ENCODE data around the gene TRPC5OS.

The TRPC5OS gene

DNA sequence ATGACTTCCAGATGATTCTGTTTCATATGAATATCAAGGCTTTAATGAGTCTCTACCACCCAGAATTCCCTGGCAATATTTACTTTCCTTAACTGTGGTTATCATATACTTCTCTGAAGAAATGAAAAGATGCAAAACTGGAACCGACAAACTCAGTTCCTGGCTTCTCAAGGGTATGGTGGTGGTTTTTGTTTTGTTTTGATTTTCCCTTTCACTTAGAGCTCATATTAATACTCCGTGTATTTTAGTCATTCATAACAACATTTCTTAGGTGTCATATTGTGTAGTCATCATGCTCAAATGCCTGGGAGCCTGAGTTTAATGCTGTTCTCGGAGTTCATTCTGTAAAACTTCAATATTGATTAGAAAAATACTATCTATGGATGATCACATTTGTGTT lies 665 bp downstream of the TRPC5OS start:
- no peak for DNase-seq (ENCODE audit: low read depth)
- no peak for TF ChIP-seq MYC (IDR thresholded peaks at IDR 0.05; ENCODE audit: low read depth, low read length)
- TF ChIP-seq, protein P1, sequence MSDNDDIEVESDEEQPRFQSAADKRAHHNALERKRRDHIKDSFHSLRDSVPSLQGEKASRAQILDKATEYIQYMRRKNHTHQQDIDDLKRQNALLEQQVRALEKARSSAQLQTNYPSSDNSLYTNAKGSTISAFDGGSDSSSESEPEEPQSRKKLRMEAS (IDR thresholded peaks at IDR 0.05; ENCODE audit: low read depth, low read length): no peak
- no peak for TF ChIP-seq POLR2A (IDR thresholded peaks at IDR 0.05; ENCODE audit: extremely low read depth, insufficient read length)
- TF ChIP-seq, protein P2, sequence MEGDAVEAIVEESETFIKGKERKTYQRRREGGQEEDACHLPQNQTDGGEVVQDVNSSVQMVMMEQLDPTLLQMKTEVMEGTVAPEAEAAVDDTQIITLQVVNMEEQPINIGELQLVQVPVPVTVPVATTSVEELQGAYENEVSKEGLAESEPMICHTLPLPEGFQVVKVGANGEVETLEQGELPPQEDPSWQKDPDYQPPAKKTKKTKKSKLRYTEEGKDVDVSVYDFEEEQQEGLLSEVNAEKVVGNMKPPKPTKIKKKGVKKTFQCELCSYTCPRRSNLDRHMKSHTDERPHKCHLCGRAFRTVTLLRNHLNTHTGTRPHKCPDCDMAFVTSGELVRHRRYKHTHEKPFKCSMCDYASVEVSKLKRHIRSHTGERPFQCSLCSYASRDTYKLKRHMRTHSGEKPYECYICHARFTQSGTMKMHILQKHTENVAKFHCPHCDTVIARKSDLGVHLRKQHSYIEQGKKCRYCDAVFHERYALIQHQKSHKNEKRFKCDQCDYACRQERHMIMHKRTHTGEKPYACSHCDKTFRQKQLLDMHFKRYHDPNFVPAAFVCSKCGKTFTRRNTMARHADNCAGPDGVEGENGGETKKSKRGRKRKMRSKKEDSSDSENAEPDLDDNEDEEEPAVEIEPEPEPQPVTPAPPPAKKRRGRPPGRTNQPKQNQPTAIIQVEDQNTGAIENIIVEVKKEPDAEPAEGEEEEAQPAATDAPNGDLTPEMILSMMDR (IDR thresholded peaks at IDR 0.05; ENCODE audit: low read depth, low read length): no peak
- H3K4me3 ChIP-seq (ENCODE audit: low read depth, low read length): no peak overlapping the region

DNA sequence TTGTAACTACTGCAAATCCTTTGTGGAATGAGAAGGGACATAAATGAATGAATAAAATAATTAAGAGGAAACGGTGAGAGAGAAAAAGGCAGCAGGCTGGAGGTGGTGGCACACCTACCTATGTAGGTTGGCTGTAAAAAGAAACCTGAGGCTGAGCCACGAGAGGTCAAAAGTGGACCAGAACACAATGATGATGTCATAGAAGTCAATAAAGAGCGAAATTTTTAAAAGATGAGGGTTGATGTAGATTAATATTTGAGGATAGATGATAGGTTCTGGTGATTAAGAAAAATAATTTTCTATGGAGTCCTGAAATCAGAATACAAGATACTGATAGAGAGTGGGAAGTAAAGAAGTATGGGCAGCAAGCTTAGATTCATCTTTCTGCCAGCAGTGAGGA lies 1.7 kb downstream of the TRPC5OS start:
- TF ChIP-seq, protein P1 (IDR thresholded peaks at IDR 0.05; ENCODE audit: low read depth, low read length): no peak
- TF ChIP-seq MYC (IDR thresholded peaks at IDR 0.05; ENCODE audit: low read depth, low read length) (no peak), POLR2A (IDR thresholded peaks at IDR 0.05; ENCODE audit: extremely low read depth, insufficient read length) (no peak)
- TF ChIP-seq, protein P2 (IDR thresholded peaks at IDR 0.05; ENCODE audit: low read depth, low read length): no peak
- no peak for DNase-seq (ENCODE audit: low read depth)
- no peak overlapping the region for H3K4me3 ChIP-seq (ENCODE audit: low read depth, low read length)

DNA sequence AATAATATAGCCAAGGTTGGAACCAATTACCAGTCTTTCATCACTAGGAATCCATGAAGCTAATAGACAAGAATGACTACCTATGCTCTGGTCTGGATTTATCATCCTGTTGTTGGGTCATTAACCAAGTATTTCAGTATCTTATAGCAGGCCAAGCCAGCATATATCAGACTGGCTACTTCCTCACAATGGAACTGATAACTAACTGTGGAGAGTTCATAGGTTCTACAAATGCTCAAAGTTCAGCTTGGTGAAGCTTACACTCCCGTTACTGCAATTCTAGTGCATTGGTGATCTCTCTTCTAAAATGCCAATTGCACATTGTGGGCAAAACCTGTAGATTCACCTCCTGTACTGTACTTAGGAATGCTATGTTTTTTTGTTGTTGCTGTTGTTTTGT lies 4.8 kb downstream of the TRPC5OS start:
- DNase-seq (ENCODE audit: low read depth): no peak
- no peak overlapping the region for H3K4me3 ChIP-seq (ENCODE audit: low read depth, low read length)
- TF ChIP-seq, protein P2 (IDR thresholded peaks at IDR 0.05; ENCODE audit: low read depth, low read length): no peak
- TF ChIP-seq, protein P1 (IDR thresholded peaks at IDR 0.05; ENCODE audit: low read depth, low read length): no peak
- TF ChIP-seq POLR2A (IDR thresholded peaks at IDR 0.05; ENCODE audit: extremely low read depth, insufficient read length) (no peak), MYC (IDR thresholded peaks at IDR 0.05; ENCODE audit: low read depth, low read length) (no peak)

DNA sequence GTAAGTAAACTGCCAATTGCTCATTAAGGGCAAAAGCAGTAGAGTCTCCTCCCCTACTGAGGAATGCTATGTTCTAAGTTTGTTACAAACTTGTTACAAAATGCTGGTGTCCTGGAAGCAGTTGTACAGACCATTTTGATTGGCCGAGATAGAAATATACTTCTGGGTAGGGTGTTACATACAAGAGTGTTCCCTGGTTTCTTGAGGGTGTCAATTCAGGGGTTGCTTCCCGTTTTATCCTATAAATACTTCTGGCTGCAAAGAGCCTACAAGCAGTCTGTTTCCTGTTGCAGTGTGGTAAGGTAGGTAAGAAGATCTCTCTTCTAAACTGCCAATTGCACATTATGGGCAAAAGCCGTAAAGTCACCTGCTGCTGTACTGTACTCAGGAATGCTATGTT lies 5.7 kb downstream of the TRPC5OS start:
- no peak overlapping the region for H3K4me3 ChIP-seq (ENCODE audit: low read depth, low read length)
- TF ChIP-seq MYC (IDR thresholded peaks at IDR 0.05; ENCODE audit: low read depth, low read length): no peak
- DNase-seq (ENCODE audit: low read depth): peak; percentile 7

DNA sequence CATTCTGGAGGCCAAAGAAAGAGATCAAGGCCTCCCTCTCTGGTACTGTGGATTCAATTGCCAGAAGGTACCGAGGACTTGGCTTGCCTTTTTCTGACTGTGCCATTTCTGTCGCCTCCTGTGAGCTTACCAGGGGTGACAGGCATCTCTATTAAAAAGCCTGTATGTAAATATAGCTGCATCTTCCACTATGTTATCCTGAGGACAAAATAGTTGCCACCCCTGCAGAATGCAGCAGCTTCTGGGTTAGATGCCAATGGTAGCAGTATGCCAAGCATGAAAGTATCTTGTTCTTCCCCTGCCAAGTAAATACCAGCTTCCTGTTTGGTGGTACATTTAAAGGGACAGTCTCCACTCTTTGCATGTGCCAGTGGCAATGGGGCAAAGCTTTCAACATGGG lies 10.7 kb downstream of the TRPC5OS start:
- TF ChIP-seq MYC (IDR thresholded peaks at IDR 0.05; ENCODE audit: low read depth, low read length) (no peak), POLR2A (IDR thresholded peaks at IDR 0.05; ENCODE audit: extremely low read depth, insufficient read length) (no peak)
- TF ChIP-seq, protein P1 (IDR thresholded peaks at IDR 0.05; ENCODE audit: low read depth, low read length): no peak
- TF ChIP-seq, protein P2 (IDR thresholded peaks at IDR 0.05; ENCODE audit: low read depth, low read length): no peak
- no peak overlapping the region for H3K4me3 ChIP-seq (ENCODE audit: low read depth, low read length)
- no peak for DNase-seq (ENCODE audit: low read depth)

DNA sequence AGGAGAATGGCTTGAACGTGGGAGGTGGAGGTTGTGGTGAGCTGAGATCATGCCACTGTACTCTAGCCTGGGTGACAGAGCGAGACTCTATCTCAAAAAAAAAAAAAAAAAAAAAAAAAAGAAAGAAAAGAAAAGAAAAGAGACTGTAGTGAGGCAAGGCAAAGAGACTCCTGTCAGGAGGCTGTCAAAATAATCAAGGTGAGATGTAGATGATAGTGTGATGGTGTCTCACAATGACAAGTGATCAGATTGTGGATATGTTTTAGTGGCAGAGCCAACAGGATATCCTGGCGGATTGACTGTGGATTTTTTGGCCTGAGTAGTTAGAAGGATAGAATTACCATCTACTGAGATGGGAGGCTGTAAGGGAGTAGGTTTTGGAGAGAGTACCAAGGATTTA lies 12.6 kb downstream of the TRPC5OS start:
- no peak for TF ChIP-seq MYC (IDR thresholded peaks at IDR 0.05; ENCODE audit: low read depth, low read length)
- TF ChIP-seq POLR2A (IDR thresholded peaks at IDR 0.05; ENCODE audit: extremely low read depth, insufficient read length): no peak
- TF ChIP-seq, protein P2 (IDR thresholded peaks at IDR 0.05; ENCODE audit: low read depth, low read length): no peak
- TF ChIP-seq, protein P1 (IDR thresholded peaks at IDR 0.05; ENCODE audit: low read depth, low read length): no peak
- H3K4me3 ChIP-seq (ENCODE audit: low read depth, low read length): no peak overlapping the region
- DNase-seq (ENCODE audit: low read depth): no peak
